ENCODE data around the gene MYO3B. TPM values are rescaled to one million over a fixed set of nuclear protein-coding genes. Genes with fewer than 3 reads are reported as not detected.
"Not testable (repeated sequence)": the region's sequence is repeated elsewhere in the genome, so short reads cannot be mapped to it uniquely, and the experiment has no call there.

The MYO3B gene
- polyA plus RNA-seq, 2 of the 4 experiments (the other 2 are of a cell fraction), result 0.01 TPM; not detected in 1

- FAIRE-seq, result no peak
- H3K4me2 ChIP-seq, result no peak overlapping the region
- no peak for DNase-seq (ENCODE audit: low read depth in 1 of 2, low spot score in 1 of 2)
- 47% methylated on average over 2 of the region's 2 CpGs for WGBS (ENCODE audit: missing lambda C conversion rate)
- H3K9me3 ChIP-seq, result no peaks in the 10 kb centered on the region
- ChIA-PET POLR2A (no interaction called here), CTCF (no interaction called here)
- H3K4me1 ChIP-seq, result no peaks in the 10 kb centered on the region
- H3K27ac ChIP-seq, result no peak overlapping the region
- no peak overlapping the region for H3K4me3 ChIP-seq
- TF ChIP-seq MAZ (IDR thresholded peaks at IDR 0.05; ENCODE audit: borderline replicate concordance, low read depth, low read length), result no peak
- no peak for TF ChIP-seq FOXS1 (CRISPR knock-in tag; IDR thresholded peaks at IDR 0.05)
- TF ChIP-seq RCOR1 (IDR thresholded peaks at IDR 0.05; ENCODE audit: low read depth, low read length), result no peak
- TF ChIP-seq BCL3 (IDR thresholded peaks at IDR 0.05), result no peak
- TF ChIP-seq SMC3 (IDR thresholded peaks at IDR 0.05), result no peak
- TF ChIP-seq E2F6 (IDR thresholded peaks at IDR 0.05; ENCODE audit: borderline replicate concordance, low read depth), result no peak
- no peak for TF ChIP-seq KDM1A (IDR thresholded peaks at IDR 0.05; ENCODE audit: low read depth)
- TF ChIP-seq JUN (IDR thresholded peaks at IDR 0.05), result no peak
- no peak for TF ChIP-seq HOXB5 (CRISPR knock-in tag; IDR thresholded peaks at IDR 0.05)
- no peak for TF ChIP-seq FOSB (CRISPR knock-in tag; IDR thresholded peaks at IDR 0.05)
- no peak for TF ChIP-seq RFX5 (IDR thresholded peaks at IDR 0.05)
- TF ChIP-seq TFCP2L1 (CRISPR knock-in tag; IDR thresholded peaks at IDR 0.05), result no peak
- no peak for TF ChIP-seq USF2 (IDR thresholded peaks at IDR 0.05)
- TF ChIP-seq EHF (CRISPR knock-in tag; IDR thresholded peaks at IDR 0.05), result no peak
- no peak for TF ChIP-seq TP53 (CRISPR knock-in tag; IDR thresholded peaks at IDR 0.05)
- TF ChIP-seq BHLHE40 (IDR thresholded peaks at IDR 0.05; ENCODE audit: low read depth, low read length), result no peak
- TF ChIP-seq ZSCAN20 (CRISPR knock-in tag; IDR thresholded peaks at IDR 0.05), result no peak
- no peak for TF ChIP-seq ELK1 (IDR thresholded peaks at IDR 0.05; ENCODE audit: low read depth, low read length)
- TF ChIP-seq HDAC2 (IDR thresholded peaks at IDR 0.05), result no peak
- no peak for TF ChIP-seq JUNB (IDR thresholded peaks at IDR 0.05)
- ATAC-seq, result no peak
Measured at GRCh38 chr2:170277951-170278350, 100.0 kb downstream of the MYO3B start.

- DNase-seq (ENCODE audit: low read depth in 1 of 2, low spot score in 1 of 2); H3K4me2 ChIP-seq; H3K9me3 ChIP-seq; H3K27ac ChIP-seq; CTCF ChIA-PET; POLR2A ChIA-PET; ATAC-seq; FAIRE-seq; H3K4me1 ChIP-seq; H3K4me3 ChIP-seq: not testable (repeated sequence)
- WGBS (ENCODE audit: missing lambda C conversion rate), result 6% methylated on average over 2 of the region's 2 CpGs
Measured at GRCh38 chr2:170279615-170280014, 101.7 kb downstream of the MYO3B start.

- Histone ChIP-seq H3K4me2 (no peak overlapping the region), H3K9me3 (no peaks in the 10 kb centered on the region), H3K4me1 (no peaks in the 10 kb centered on the region), H3K27ac (no peak overlapping the region), H3K4me3 (no peak overlapping the region)
- CTCF ChIA-PET, result interaction anchor here (1.5 kb wide), 1 partner anchor 12 kb away, joined by 4 read pairs; no protein-coding TSS in a partner anchor
- no peak for FAIRE-seq
- ATAC-seq, result 0 out of 6 replicates have a peak, but pooled peaks of 1 of the 2 experiments have one; percentile 39
- POLR2A ChIA-PET, result no interaction called here
- WGBS (ENCODE audit: missing lambda C conversion rate), result 0% methylated on average over 1 of the region's 3 CpGs
- DNase-seq (ENCODE audit: low read depth in 1 of 2, low spot score in 1 of 2), result no peak
- no peak for TF ChIP-seq MAX (IDR thresholded peaks at IDR 0.05)
- no peak for TF ChIP-seq CBX2 (IDR thresholded peaks at IDR 0.05; ENCODE audit: borderline replicate concordance, low read depth)
- TF ChIP-seq NFE2L2 (conservative IDR thresholded peaks at IDR 0.05; ENCODE audit: low read length), result no peak
- no peak for TF ChIP-seq BHLHE40 (IDR thresholded peaks at IDR 0.05; ENCODE audit: low read depth, low read length)
- TF ChIP-seq MYC (IDR thresholded peaks at IDR 0.05; ENCODE audit: borderline replicate concordance, low read length), result no peak
- no peak for TF ChIP-seq SMC3 (IDR thresholded peaks at IDR 0.05)
- TF ChIP-seq FOSB (CRISPR knock-in tag; IDR thresholded peaks at IDR 0.05), result no peak
- no peak for TF ChIP-seq HOXB5 (CRISPR knock-in tag; IDR thresholded peaks at IDR 0.05)
- no peak for TF ChIP-seq POLR2A (IDR thresholded peaks at IDR 0.05; ENCODE audit: low read length)
- TF ChIP-seq EP300 (IDR thresholded peaks at IDR 0.05), result no peak
- TF ChIP-seq NR3C1 (IDR thresholded peaks at IDR 0.05), result no peak
- no peak for TF ChIP-seq TFCP2L1 (CRISPR knock-in tag; IDR thresholded peaks at IDR 0.05)
- no peak for TF ChIP-seq CBX8 (IDR thresholded peaks at IDR 0.05)
- TF ChIP-seq CTCF (IDR thresholded peaks at IDR 0.05), result no peak
- no peak for TF ChIP-seq EHF (CRISPR knock-in tag; IDR thresholded peaks at IDR 0.05)
- no peak for TF ChIP-seq CHD4 (IDR thresholded peaks at IDR 0.05; ENCODE audit: borderline replicate concordance)
Measured at GRCh38 chr2:170282851-170283250, 104.9 kb downstream of the MYO3B start.
